ENCODE measurements around the gene ADGRD1.

Gene ADGRD1

GRCh38 chr12:131041968-131042833 is 88.5 kb downstream of the ADGRD1 start:
- Histone ChIP-seq H3K27me3 (ENCODE audit: control insufficient read depth in 3 of 3, insufficient read depth in 3 of 3, low read depth in 1 of 3, low read length in 3 of 3) (peaks cover 0 to 37% (median 0%) of the 10 kb centered on the region in 3 experiments), H2BK12ac (ENCODE audit: low read length) (no peak overlapping the region), H3K18ac (ENCODE audit: low read length) (peak overlapping the region; percentile 83), H2AFZ (ENCODE audit: low read length) (no peak overlapping the region), H3K4me2 (ENCODE audit: insufficient read depth, low read length, poor library complexity, severe bottlenecking) (no peak overlapping the region), H3K9me3 (replicated peaks in 1 of 2; ENCODE audit: control insufficient read depth in 2 of 2, insufficient read depth in 1 of 2, low read depth in 1 of 2, low read length in 2 of 2) (no peaks in the 10 kb centered on the region), H3K9ac (ENCODE audit: low read depth, low read length, poor library complexity) (peak overlapping the region; percentile 34), H4K91ac (ENCODE audit: low read depth, low read length, poor library complexity) (no peak overlapping the region), H3K79me1 (ENCODE audit: low read depth, low read length) (no peaks in the 10 kb centered on the region), H2BK15ac (ENCODE audit: low read length) (no peak overlapping the region), H3K27ac (replicated peaks; ENCODE audit: low read length) (no peak overlapping the region), H3K4ac (ENCODE audit: low read length) (no peak overlapping the region), H3K14ac (ENCODE audit: low read length) (peak overlapping the region; percentile 79), H4K8ac (ENCODE audit: low read depth, low read length) (no peak overlapping the region), H3K4me1 (ENCODE audit: control insufficient read depth in 2 of 2, insufficient read depth in 1 of 2, low read depth in 1 of 2, low read length in 2 of 2) (peaks cover 0 to 1% of the 10 kb centered on the region in 2 donors), H2BK5ac (ENCODE audit: low read length) (no peak overlapping the region), H3K36me3 (replicated peaks in 1 of 2; ENCODE audit: control insufficient read depth in 2 of 2, insufficient read depth in 2 of 2, low read length in 2 of 2) (no peaks in the 10 kb centered on the region), H2BK120ac (ENCODE audit: low read depth, low read length) (peak overlapping the region; percentile 51), H3K23ac (ENCODE audit: low read depth, low read length, poor library complexity) (no peak overlapping the region), H2AK5ac (ENCODE audit: low read depth, low read length) (no peak overlapping the region), H3K4me3 (ENCODE audit: low read length in 2 of 2) (no peak overlapping the region)
- no CpG with 5 or more reads among the region's 29 CpGs for WGBS, 2 donors (ENCODE audit: extremely low coverage in 2 of 2, insufficient read length in 2 of 2, insufficient replicate concordance in 1 of 2)
- DNase-seq (ENCODE audit: low spot score), result no peak

- Histone ChIP-seq H2AK5ac (ENCODE audit: low read depth, low read length) (no peak overlapping the region), H2BK15ac (ENCODE audit: low read length) (no peak overlapping the region), H4K8ac (ENCODE audit: low read depth, low read length) (no peak overlapping the region), H3K9ac (ENCODE audit: low read depth, low read length, poor library complexity) (no peak overlapping the region), H3K79me1 (ENCODE audit: low read depth, low read length) (no peaks in the 10 kb centered on the region), H3K4me1 (ENCODE audit: control insufficient read depth in 2 of 2, insufficient read depth in 1 of 2, low read depth in 1 of 2, low read length in 2 of 2) (peaks cover 0 to 3% of the 10 kb centered on the region in 2 donors), H3K4me3 (ENCODE audit: low read length in 2 of 2) (no peak overlapping the region), H2BK120ac (ENCODE audit: low read depth, low read length) (peak overlapping the region; percentile 51), H4K91ac (ENCODE audit: low read depth, low read length, poor library complexity) (no peak overlapping the region), H3K4ac (ENCODE audit: low read length) (no peak overlapping the region), H2BK5ac (ENCODE audit: low read length) (no peak overlapping the region), H3K27ac (replicated peaks; ENCODE audit: low read length) (no peak overlapping the region), H3K36me3 (replicated peaks in 1 of 2; ENCODE audit: control insufficient read depth in 2 of 2, insufficient read depth in 2 of 2, low read length in 2 of 2) (no peaks in the 10 kb centered on the region), H3K9me3 (replicated peaks in 1 of 2; ENCODE audit: control insufficient read depth in 2 of 2, insufficient read depth in 1 of 2, low read depth in 1 of 2, low read length in 2 of 2) (no peaks in the 10 kb centered on the region), H3K4me2 (ENCODE audit: insufficient read depth, low read length, poor library complexity, severe bottlenecking) (no peak overlapping the region), H2BK12ac (ENCODE audit: low read length) (peak overlapping the region; percentile 69), H3K27me3 (ENCODE audit: control insufficient read depth in 3 of 3, insufficient read depth in 3 of 3, low read depth in 1 of 3, low read length in 3 of 3) (peaks cover 0 to 37% (median 0%) of the 10 kb centered on the region in 3 experiments), H2AFZ (ENCODE audit: low read length) (no peak overlapping the region), H3K18ac (ENCODE audit: low read length) (peak overlapping the region; percentile 19), H3K14ac (ENCODE audit: low read length) (peak overlapping the region; percentile 79), H3K23ac (ENCODE audit: low read depth, low read length, poor library complexity) (no peak overlapping the region)
- DNase-seq (ENCODE audit: low spot score), result no peak
- WGBS, 2 donors (ENCODE audit: extremely low coverage in 2 of 2, insufficient read length in 2 of 2, insufficient replicate concordance in 1 of 2), result no CpG with 5 or more reads among the region's 14 CpGs
Observed at GRCh38 chr12:131042834-131043245, 89.1 kb downstream of the ADGRD1 start.

- no peak for DNase-seq (ENCODE audit: low spot score)
- Histone ChIP-seq H3K4me3 (ENCODE audit: low read length in 2 of 2) (no peak overlapping the region), H2AFZ (ENCODE audit: low read length) (no peak overlapping the region), H2BK120ac (ENCODE audit: low read depth, low read length) (no peak overlapping the region), H4K8ac (ENCODE audit: low read depth, low read length) (no peak overlapping the region), H3K4me1 (ENCODE audit: control insufficient read depth in 2 of 2, insufficient read depth in 1 of 2, low read depth in 1 of 2, low read length in 2 of 2) (peaks cover 0 to 3% of the 10 kb centered on the region in 2 donors), H3K36me3 (replicated peaks in 1 of 2; ENCODE audit: control insufficient read depth in 2 of 2, insufficient read depth in 2 of 2, low read length in 2 of 2) (no peaks in the 10 kb centered on the region), H3K4ac (ENCODE audit: low read length) (no peak overlapping the region), H2BK15ac (ENCODE audit: low read length) (peak overlapping the region; percentile 39), H4K91ac (ENCODE audit: low read depth, low read length, poor library complexity) (peak overlapping the region; percentile 43), H3K27me3 (ENCODE audit: control insufficient read depth in 3 of 3, insufficient read depth in 3 of 3, low read depth in 1 of 3, low read length in 3 of 3) (peaks cover 0 to 37% (median 0%) of the 10 kb centered on the region in 3 experiments), H3K79me1 (ENCODE audit: low read depth, low read length) (no peaks in the 10 kb centered on the region), H3K9ac (ENCODE audit: low read depth, low read length, poor library complexity) (no peak overlapping the region), H2AK5ac (ENCODE audit: low read depth, low read length) (peak overlapping the region; percentile 94), H3K9me3 (replicated peaks in 1 of 2; ENCODE audit: control insufficient read depth in 2 of 2, insufficient read depth in 1 of 2, low read depth in 1 of 2, low read length in 2 of 2) (no peaks in the 10 kb centered on the region), H3K14ac (ENCODE audit: low read length) (peak overlapping the region; percentile 76), H3K18ac (ENCODE audit: low read length) (peak overlapping the region; percentile 77), H3K4me2 (ENCODE audit: insufficient read depth, low read length, poor library complexity, severe bottlenecking) (no peak overlapping the region), H3K27ac (replicated peaks; ENCODE audit: low read length) (no peak overlapping the region), H3K23ac (ENCODE audit: low read depth, low read length, poor library complexity) (peak overlapping the region; percentile 81), H2BK5ac (ENCODE audit: low read length) (peak overlapping the region; percentile 45), H2BK12ac (ENCODE audit: low read length) (peak overlapping the region; percentile 46)
- no CpG with 5 or more reads among the region's 21 CpGs for WGBS, 2 donors (ENCODE audit: extremely low coverage in 2 of 2, insufficient read length in 2 of 2, insufficient replicate concordance in 1 of 2)
Observed at GRCh38 chr12:131043401-131043871, 89.7 kb downstream of the ADGRD1 start.

- Histone ChIP-seq H4K8ac (ENCODE audit: low read depth, low read length) (no peak overlapping the region), H4K91ac (ENCODE audit: low read depth, low read length, poor library complexity) (no peak overlapping the region), H3K36me3 (replicated peaks in 1 of 2; ENCODE audit: control insufficient read depth in 2 of 2, insufficient read depth in 2 of 2, low read length in 2 of 2) (no peaks in the 10 kb centered on the region), H3K23ac (ENCODE audit: low read depth, low read length, poor library complexity) (no peak overlapping the region), H2BK120ac (ENCODE audit: low read depth, low read length) (no peak overlapping the region), H2BK5ac (ENCODE audit: low read length) (peak overlapping the region; percentile 45), H2BK15ac (ENCODE audit: low read length) (no peak overlapping the region), H3K9ac (ENCODE audit: low read depth, low read length, poor library complexity) (no peak overlapping the region), H3K14ac (ENCODE audit: low read length) (no peak overlapping the region), H3K79me1 (ENCODE audit: low read depth, low read length) (no peaks in the 10 kb centered on the region), H3K27ac (replicated peaks; ENCODE audit: low read length) (no peak overlapping the region), H2AFZ (ENCODE audit: low read length) (no peak overlapping the region), H3K4me1 (ENCODE audit: control insufficient read depth in 2 of 2, insufficient read depth in 1 of 2, low read depth in 1 of 2, low read length in 2 of 2) (peaks cover 0 to 3% of the 10 kb centered on the region in 2 donors), H3K18ac (ENCODE audit: low read length) (peak overlapping the region; percentile 44), H3K4me2 (ENCODE audit: insufficient read depth, low read length, poor library complexity, severe bottlenecking) (no peak overlapping the region), H2AK5ac (ENCODE audit: low read depth, low read length) (no peak overlapping the region), H3K4me3 (ENCODE audit: low read length in 2 of 2) (no peak overlapping the region), H2BK12ac (ENCODE audit: low read length) (no peak overlapping the region), H3K9me3 (replicated peaks in 1 of 2; ENCODE audit: control insufficient read depth in 2 of 2, insufficient read depth in 1 of 2, low read depth in 1 of 2, low read length in 2 of 2) (no peaks in the 10 kb centered on the region), H3K4ac (ENCODE audit: low read length) (no peak overlapping the region), H3K27me3 (ENCODE audit: control insufficient read depth in 3 of 3, insufficient read depth in 3 of 3, low read depth in 1 of 3, low read length in 3 of 3) (peaks cover 0 to 37% (median 0%) of the 10 kb centered on the region in 3 experiments)
- DNase-seq (ENCODE audit: low spot score), result no peak
- WGBS, 2 donors (ENCODE audit: extremely low coverage in 2 of 2, insufficient read length in 2 of 2, insufficient replicate concordance in 1 of 2), result no CpG with 5 or more reads among the region's 15 CpGs
Observed at GRCh38 chr12:131044136-131044535, 90.4 kb downstream of the ADGRD1 start.

All from neuronal stem cell (in vitro differentiated cells).